H9 (cell line): ENCODE results near the gene ITPR2. TPM values are rescaled to one million over a fixed set of nuclear protein-coding genes. Genes with fewer than 3 reads are reported as not detected.

Experiments
- DNase-seq: peaks from one replicate; pipeline ENCODE4 v3.0.0-alpha.2; 2017
- H2AFZ ChIP-seq: one replicate; pipeline ENCODE4 v1.6.1; 2013; ENCODE audit warnings: mild to moderate bottlenecking, low read length, control low read depth, moderate library complexity
- H2AK5ac ChIP-seq: 2 replicates; pipeline ENCODE4 v1.6.1; 2013; ENCODE audit warnings: low read length, control low read depth, mixed read lengths; ENCODE audit not compliant: insufficient read length
- H2BK120ac ChIP-seq: one replicate; pipeline ENCODE4 v1.6.1; 2013; ENCODE audit warnings: low read depth, mild to moderate bottlenecking, low read length, control low read depth, inconsistent platforms; ENCODE audit not compliant: poor library complexity, severe bottlenecking
- H2BK12ac ChIP-seq: 2 replicates; pipeline ENCODE4 v1.6.1; 2013; ENCODE audit warnings: low read length, control low read depth, mixed read lengths, low read depth; ENCODE audit not compliant: insufficient read length
- H2BK15ac ChIP-seq: 2 replicates; pipeline ENCODE4 v1.6.1; 2013; ENCODE audit warnings: low read depth, low read length, control low read depth
- H2BK20ac ChIP-seq: one replicate; pipeline ENCODE4 v1.6.1; 2013; ENCODE audit warnings: low read depth, mild to moderate bottlenecking, low read length, control low read depth, inconsistent platforms; ENCODE audit not compliant: poor library complexity, severe bottlenecking
- H2BK5ac ChIP-seq: 2 replicates; pipeline ENCODE4 v1.6.1; 2013; ENCODE audit warnings: low read length, control low read depth, mixed read lengths; ENCODE audit not compliant: insufficient read length
- H3K14ac ChIP-seq: 2 replicates; pipeline ENCODE4 v1.6.1; 2013; ENCODE audit warnings: low read length, control low read depth; ENCODE audit not compliant: insufficient read depth
- H3K18ac ChIP-seq: 2 replicates; pipeline ENCODE4 v1.6.1; 2013; ENCODE audit warnings: low read depth, mild to moderate bottlenecking, mixed read lengths, low read length, control low read depth; ENCODE audit not compliant: insufficient read length
- H3K23ac ChIP-seq: 2 replicates; pipeline ENCODE4 v1.6.1; 2013; ENCODE audit warnings: low read length, control low read depth, mixed read lengths, low read depth; ENCODE audit not compliant: insufficient read length
- H3K23me2 ChIP-seq: 2 replicates; pipeline ENCODE4 v1.6.1; 2013; ENCODE audit warnings: low read depth, mild to moderate bottlenecking, mixed read lengths, low read length, control low read depth; ENCODE audit not compliant: insufficient read length, poor library complexity, severe bottlenecking
- H3K27ac ChIP-seq: 2 replicates; pipeline ENCODE4 v1.5.1; 2013; ENCODE audit warnings: low read length, control low read depth, mixed read lengths, low read depth; ENCODE audit not compliant: insufficient read length
- H3K27me3 ChIP-seq: 2 replicates; pipeline ENCODE4 v1.6.1; 2013; ENCODE audit warnings: low read length, control low read depth, inconsistent platforms; ENCODE audit not compliant: insufficient read depth
- H3K4ac ChIP-seq: 2 replicates; pipeline ENCODE4 v1.6.1; 2013; ENCODE audit warnings: low read depth, mild to moderate bottlenecking, control low read depth, inconsistent platforms, low read length, moderate library complexity
- H3K4me1 ChIP-seq: 2 replicates; pipeline ENCODE4 v1.6.1; 2013; ENCODE audit warnings: low read length, control low read depth, inconsistent platforms; ENCODE audit not compliant: insufficient read depth
- H3K4me2 ChIP-seq: 2 replicates; pipeline ENCODE4 v1.6.1; 2013; ENCODE audit warnings: low read length, control low read depth, mixed read lengths; ENCODE audit not compliant: insufficient read length, insufficient read depth
- H3K56ac ChIP-seq: 2 replicates; pipeline ENCODE4 v1.6.1; 2013; ENCODE audit warnings: low read depth, mild to moderate bottlenecking, mixed read lengths, low read length, control low read depth; ENCODE audit not compliant: insufficient read length
- H3K79me1 ChIP-seq: 2 replicates; pipeline ENCODE4 v1.6.1; 2013; ENCODE audit warnings: low read depth, mild to moderate bottlenecking, moderate library complexity, low read length, control low read depth, inconsistent platforms; ENCODE audit not compliant: insufficient read depth, poor library complexity, severe bottlenecking
- H3K79me2 ChIP-seq: 2 replicates; pipeline ENCODE4 v1.6.1; 2013; ENCODE audit warnings: low read length, control low read depth, inconsistent platforms; ENCODE audit not compliant: insufficient read depth
- H3K9ac ChIP-seq: 2 replicates; pipeline ENCODE4 v1.6.1; 2013; ENCODE audit warnings: low read length, control low read depth, mixed read lengths; ENCODE audit not compliant: insufficient read length; ENCODE audit errors: extremely low read depth
- H3K9me3 ChIP-seq: one replicate; pipeline ENCODE4 v1.6.1; 2013; ENCODE audit warnings: low read depth, low read length, inconsistent platforms; ENCODE audit not compliant: control insufficient read depth
- H3T11ph ChIP-seq: one replicate; pipeline ENCODE4 v1.6.1; 2013; ENCODE audit warnings: mild to moderate bottlenecking, low read length, control low read depth, inconsistent platforms
- H4K20me1 ChIP-seq: one replicate; pipeline ENCODE4 v1.6.1; 2013; ENCODE audit not compliant: control insufficient read depth, insufficient read length, insufficient read depth
- H4K5ac ChIP-seq: 2 replicates; pipeline ENCODE4 v1.6.1; 2013; ENCODE audit warnings: low read depth, mild to moderate bottlenecking, mixed read lengths, low read length, control low read depth; ENCODE audit not compliant: insufficient read length
- H4K8ac ChIP-seq: replicated peaks from 2 replicates; pipeline ENCODE4 v1.6.1; 2013; ENCODE audit warnings: low read length, control low read depth, mixed read lengths, low read depth; ENCODE audit not compliant: insufficient read length
- H4K91ac ChIP-seq: 2 replicates; pipeline ENCODE4 v1.6.1; 2013; ENCODE audit warnings: low read depth, mild to moderate bottlenecking, moderate library complexity, mixed read lengths, low read length, control low read depth; ENCODE audit not compliant: insufficient read length
- H3K27ac Mint-ChIP-seq, 3 experiments: 2 replicates in 2 of 3; 3 replicates in 1 of 3; pipeline ENCODE4 v1.8.0; 2020 to 2021; ENCODE audit warnings: mixed read lengths in 3 of 3, mild to moderate bottlenecking in 1 of 3, moderate library complexity in 1 of 3
- H3K27me3 Mint-ChIP-seq: 2 replicates; pipeline ENCODE4 v1.8.0; 2021; ENCODE audit warnings: low read depth, mild to moderate bottlenecking, moderate library complexity, mixed read lengths
- H3K36me3 Mint-ChIP-seq, 3 experiments: 2 replicates in 2 of 3; 3 replicates in 1 of 3; pipeline ENCODE4 v1.8.0; 2020 to 2021; ENCODE audit warnings: low read depth in 3 of 3, mixed read lengths in 3 of 3; ENCODE audit not compliant: insufficient read depth in 1 of 3
- H3K4me1 Mint-ChIP-seq, 2 experiments: 2 replicates each; pipeline ENCODE4 v1.8.0; 2020; ENCODE audit warnings: mixed read lengths in 2 of 2
- H3K4me3 Mint-ChIP-seq, 2 experiments: 2 replicates in 1 of 2; 3 replicates in 1 of 2; pipeline ENCODE4 v1.8.0; 2020 to 2021; ENCODE audit warnings: mild to moderate bottlenecking in 2 of 2, mixed read lengths in 2 of 2, moderate library complexity in 1 of 2
- H3K9me3 Mint-ChIP-seq, 2 experiments: 2 replicates in 1 of 2; 3 replicates in 1 of 2; pipeline ENCODE4 v1.8.0; 2020; ENCODE audit warnings: mild to moderate bottlenecking in 2 of 2, mixed read lengths in 2 of 2, moderate library complexity in 1 of 2
- WGBS: extraction: QIAGEN DNeasy Blood & Tissue Kit; methylation state at CpG from one replicate; pipeline ENCODE4 v1.1.7; 2013; ENCODE audit warnings: missing lambda C conversion rate, low lambda C conversion rate, mixed read lengths; ENCODE audit not compliant: insufficient read length; ENCODE audit errors: extremely low coverage; 5-methylcytosine and 5-hydroxymethylcytosine counted together
- total RNA-seq: library from RNA; stranded (reverse); gene quantifications from 2 replicates; pipeline ENCODE4 v1.2.1, GENCODE V29; 2021
- TF ChIP-seq, protein P1 (sequence below): fragments of 200-600 bp; sonication (generic); conservative IDR thresholded peaks from 3 replicates; pipeline ENCODE4 v1.8.0; 2021; ENCODE audit warnings: antibody characterized with exemption, mild to moderate bottlenecking

ITPR2 gene
- total RNA-seq, 1 experiment from 2014 or later: 14.8 TPM

- no peak overlapping the region for H4K91ac ChIP-seq
These were observed 371.2 kb downstream of the ITPR2 start for GRCh38 chr12:26461776-26462175.

More at GRCh38 chr12:26461776-26462175, 371.2 kb downstream of the ITPR2 start:
- Mint-ChIP-seq H3K4me3 (no peak overlapping the region), H3K27me3 (no peaks in the 10 kb centered on the region), H3K9me3 (no peaks in the 10 kb centered on the region), H3K4me1 (peaks cover under 1 to 7% of the 10 kb centered on the region in 2 experiments; a peak in 1 of 4 replicates), H3K27ac (no peak overlapping the region), H3K36me3 (peaks cover 0 to 5% (median 0%) of the 10 kb centered on the region in 3 experiments; a peak in 2 of 7 replicates)
- H4K8ac ChIP-seq: no peak overlapping the region
- no peaks in the 10 kb centered on the region for H3K79me2 ChIP-seq
- no peak overlapping the region for H2AFZ ChIP-seq
- no peak overlapping the region for H3K4ac ChIP-seq
- H4K5ac ChIP-seq: no peak overlapping the region
- H3K4me2 ChIP-seq: no peak overlapping the region
- H2AK5ac ChIP-seq: no peak overlapping the region
- H3K18ac ChIP-seq: no peak overlapping the region
- H3K4me1 ChIP-seq: no peaks in the 10 kb centered on the region
- no peak overlapping the region for H3K27ac ChIP-seq
- no peak overlapping the region for H2BK20ac ChIP-seq
- no CpG with 5 or more reads among the region's 1 CpG for WGBS
- H3T11ph ChIP-seq: no peak overlapping the region
- H3K23me2 ChIP-seq: no peaks in the 10 kb centered on the region
- no peaks in the 10 kb centered on the region for H3K27me3 ChIP-seq
- no peak overlapping the region for H3K56ac ChIP-seq
- H2BK120ac ChIP-seq: no peak overlapping the region
- H3K23ac ChIP-seq: no peak overlapping the region
- no peak overlapping the region for H2BK5ac ChIP-seq
- H4K20me1 ChIP-seq: no peaks in the 10 kb centered on the region
- no peak overlapping the region for H3K9ac ChIP-seq
- no peak overlapping the region for H2BK12ac ChIP-seq
- H3K79me1 ChIP-seq: no peaks in the 10 kb centered on the region
- DNase-seq: no peak
- no peak overlapping the region for H3K14ac ChIP-seq
- no peaks in the 10 kb centered on the region for H3K9me3 ChIP-seq
- no peak overlapping the region for H2BK15ac ChIP-seq
- TF ChIP-seq, protein P1, sequence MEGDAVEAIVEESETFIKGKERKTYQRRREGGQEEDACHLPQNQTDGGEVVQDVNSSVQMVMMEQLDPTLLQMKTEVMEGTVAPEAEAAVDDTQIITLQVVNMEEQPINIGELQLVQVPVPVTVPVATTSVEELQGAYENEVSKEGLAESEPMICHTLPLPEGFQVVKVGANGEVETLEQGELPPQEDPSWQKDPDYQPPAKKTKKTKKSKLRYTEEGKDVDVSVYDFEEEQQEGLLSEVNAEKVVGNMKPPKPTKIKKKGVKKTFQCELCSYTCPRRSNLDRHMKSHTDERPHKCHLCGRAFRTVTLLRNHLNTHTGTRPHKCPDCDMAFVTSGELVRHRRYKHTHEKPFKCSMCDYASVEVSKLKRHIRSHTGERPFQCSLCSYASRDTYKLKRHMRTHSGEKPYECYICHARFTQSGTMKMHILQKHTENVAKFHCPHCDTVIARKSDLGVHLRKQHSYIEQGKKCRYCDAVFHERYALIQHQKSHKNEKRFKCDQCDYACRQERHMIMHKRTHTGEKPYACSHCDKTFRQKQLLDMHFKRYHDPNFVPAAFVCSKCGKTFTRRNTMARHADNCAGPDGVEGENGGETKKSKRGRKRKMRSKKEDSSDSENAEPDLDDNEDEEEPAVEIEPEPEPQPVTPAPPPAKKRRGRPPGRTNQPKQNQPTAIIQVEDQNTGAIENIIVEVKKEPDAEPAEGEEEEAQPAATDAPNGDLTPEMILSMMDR: no peak
